ENCODE data around the gene HDX.
"Not testable (repeated sequence)": the region's sequence is repeated elsewhere in the genome, so short reads cannot be mapped to it uniquely, and the experiment has no call there.

The HDX gene

GRCh38 chrX:84501798-84502628 lies at the start of gene HDX:
HDX (minus strand) TSS chrX:84502453; CDS start chrX:84475397, 27,056 bp downstream.
- DNase-seq, result peak; percentile 80

GRCh38 chrX:84541315-84541714 lies 39.1 kb upstream of the HDX start:
- not testable (repeated sequence) for DNase-seq

- DNase-seq, result not testable (repeated sequence)
Observed at GRCh38 chrX:84537627-84538026, 35.4 kb upstream of the HDX start.

GRCh38 chrX:84488426-84488825 lies 13.8 kb downstream of the HDX start:
- DNase-seq, result no peak

GRCh38 chrX:84487365-84488353 lies 14.6 kb downstream of the HDX start:
- DNase-seq, result no peak

- DNase-seq, result no peak
Observed at GRCh38 chrX:84479086-84479485, 23.2 kb downstream of the HDX start.

- DNase-seq, result no peak
Observed at GRCh38 chrX:84477114-84477513, 25.1 kb downstream of the HDX start.

GRCh38 chrX:84475596-84475995 lies 26.7 kb downstream of the HDX start:
- no peak for DNase-seq

GRCh38 chrX:84475101-84475500 lies 27.2 kb downstream of the HDX start:
- DNase-seq, result no peak

- DNase-seq, result peak; percentile 30
Observed at GRCh38 chrX:84469226-84469625, 33.0 kb downstream of the HDX start.

GRCh38 chrX:84467898-84468297 lies 34.4 kb downstream of the HDX start:
- DNase-seq, result no peak

- DNase-seq, result no peak
Observed at GRCh38 chrX:84453351-84454246, 48.7 kb downstream of the HDX start.

- no peak for DNase-seq
Observed at GRCh38 chrX:84441143-84441542, 61.1 kb downstream of the HDX start.

- no peak for DNase-seq
Observed at GRCh38 chrX:84415140-84415539, 87.1 kb downstream of the HDX start.

- DNase-seq, result no peak
Observed at GRCh38 chrX:84363663-84364062, 138.6 kb downstream of the HDX start.

- no peak for DNase-seq
Observed at GRCh38 chrX:84363051-84363450, 139.2 kb downstream of the HDX start.

GRCh38 chrX:84362184-84362838 lies 139.9 kb downstream of the HDX start:
- no peak for DNase-seq

GRCh38 chrX:84358271-84358670 lies 144.0 kb downstream of the HDX start:
- DNase-seq, result no peak

- no peak for DNase-seq
Observed at GRCh38 chrX:84357296-84357695, 145.0 kb downstream of the HDX start.

- no peak for DNase-seq
Observed at GRCh38 chrX:84340968-84341367, 161.3 kb downstream of the HDX start.

- peak; percentile 52 for DNase-seq
Observed at GRCh38 chrX:84339507-84340364, 162.5 kb downstream of the HDX start.
